Activated effector memory CD4-positive, alpha-beta T cell treated with anti-CD3 and anti-CD28 coated beads, Interleukin-2, amount 50 U/mL, for 16 hours (primary cell): ENCODE results near the gene PDPK1.

Experiments
- DNase-seq: peaks from one replicate; pipeline ENCODE4 v3.0.0-alpha.2; 2020

The PDPK1 gene

DNA sequence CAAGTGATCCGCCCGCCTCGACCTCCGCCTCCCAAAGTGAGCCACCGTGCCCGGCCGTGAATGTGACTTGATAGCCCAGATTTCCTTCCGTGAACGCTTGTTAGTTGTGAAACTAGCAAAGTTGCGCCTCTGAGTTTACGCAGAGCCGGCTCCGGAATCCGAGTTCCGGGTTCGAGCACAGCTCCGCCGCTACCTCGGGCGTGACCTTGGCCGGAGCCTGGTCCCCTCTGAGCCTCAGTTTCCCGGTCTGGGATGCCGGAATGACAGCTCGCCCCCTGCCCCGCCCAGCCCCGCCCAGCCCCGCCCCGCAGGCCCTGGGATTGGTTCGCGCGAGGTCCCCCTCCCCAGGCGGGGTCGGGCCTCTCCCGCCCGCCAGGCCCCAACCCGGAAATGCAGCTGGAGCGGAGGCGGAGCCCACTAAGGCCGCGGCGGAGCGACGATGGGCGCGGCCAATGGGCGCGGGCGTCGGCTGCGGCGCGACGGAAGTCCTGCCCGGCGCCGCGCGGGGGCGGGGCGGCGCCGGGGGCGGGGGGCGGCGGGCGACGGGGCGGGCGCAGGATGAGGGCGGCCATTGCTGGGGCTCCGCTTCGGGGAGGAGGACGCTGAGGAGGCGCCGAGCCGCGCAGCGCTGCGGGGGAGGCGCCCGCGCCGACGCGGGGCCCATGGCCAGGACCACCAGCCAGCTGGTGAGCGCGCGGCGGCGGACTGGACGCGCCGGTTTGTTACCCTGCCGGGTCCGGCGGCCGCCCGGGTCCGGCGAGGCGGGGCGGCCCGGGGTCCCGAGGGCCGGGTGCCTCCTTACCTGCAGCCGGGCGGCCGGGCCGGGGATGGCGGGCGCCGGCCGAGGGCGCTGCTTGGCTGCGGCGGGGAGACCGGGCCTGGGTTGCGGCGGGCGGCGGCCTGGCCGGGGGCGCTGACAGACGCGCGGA is at the start of gene PDPK1:
Gene PDPK1, plus strand, starts transcription at position 571 of the 929 bp plus-strand sequence. Its CDS starts 92 bp downstream, at position 663.
- DNase-seq, result peak; percentile 98

DNA sequence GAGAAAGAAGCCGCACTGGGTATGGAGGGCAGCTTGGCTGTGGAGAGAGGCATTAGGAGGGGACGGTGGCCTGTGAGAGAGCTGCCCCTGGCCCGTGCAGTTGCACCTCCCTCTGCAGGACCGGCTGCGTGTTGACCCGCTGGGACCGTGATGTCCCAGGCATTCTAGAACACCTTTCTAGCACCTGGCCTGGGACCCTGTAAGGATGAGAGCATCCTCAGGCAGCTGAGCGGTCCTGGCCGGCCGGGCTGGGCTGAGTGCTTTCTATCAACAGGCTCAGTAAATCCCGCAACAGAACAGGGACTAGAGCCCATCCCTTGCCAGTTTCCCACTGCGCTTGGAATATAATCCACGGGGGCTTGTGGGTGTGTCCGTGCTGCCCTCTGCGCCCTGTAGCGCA is 48.2 kb upstream of the PDPK1 start:
- no peak for DNase-seq

DNA sequence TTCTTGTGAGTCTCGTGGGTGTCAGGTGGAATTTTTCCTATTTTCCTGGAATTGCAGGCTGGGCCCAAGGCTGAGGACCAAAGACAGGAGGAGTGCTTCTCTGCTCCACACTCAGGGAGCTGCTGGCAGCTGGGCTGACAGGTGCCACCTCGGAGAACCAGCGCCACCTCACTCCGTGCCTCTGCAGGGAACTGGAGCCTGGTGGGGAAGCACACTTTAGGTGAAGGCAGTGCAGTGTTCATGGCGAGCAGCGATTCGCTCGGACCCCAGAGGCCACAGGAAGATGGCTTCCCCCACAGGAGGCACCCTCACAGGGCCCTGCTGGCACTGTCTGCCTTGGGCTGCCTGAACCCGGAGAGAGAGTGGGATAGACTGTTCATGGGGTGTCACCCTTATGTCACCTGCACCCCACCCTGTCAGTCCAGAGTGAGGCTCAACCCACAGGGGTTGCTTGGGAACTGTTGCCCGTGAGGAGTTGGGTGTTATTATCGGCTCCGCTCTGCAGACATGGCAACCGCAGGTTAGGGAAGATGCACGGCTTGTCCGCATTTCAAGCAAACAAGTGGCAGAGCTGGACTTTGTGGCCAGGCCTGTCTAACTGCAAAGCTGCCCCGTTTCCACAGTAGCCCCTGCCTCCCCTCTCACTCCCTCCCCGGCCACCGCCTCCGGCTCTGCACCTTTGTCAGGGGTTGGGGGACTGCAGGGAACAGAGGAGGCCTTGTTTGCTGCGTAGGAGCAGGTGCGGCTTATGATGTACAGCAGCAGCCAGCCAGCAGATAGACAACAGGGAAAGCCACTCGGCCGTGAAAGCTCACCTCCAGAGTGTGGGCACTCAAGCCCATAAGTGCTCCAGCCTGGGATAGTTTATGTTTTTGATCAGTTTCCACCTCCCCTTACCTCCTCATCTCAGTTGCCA is 47.4 kb upstream of the PDPK1 start:
- DNase-seq, result no peak

GRCh38 chr16:2492292-2492691 is 45.5 kb upstream of the PDPK1 start:
- no peak for DNase-seq

- DNase-seq, result no peak
Observed at GRCh38 chr16:2493605-2494004, 44.2 kb upstream of the PDPK1 start.

DNA sequence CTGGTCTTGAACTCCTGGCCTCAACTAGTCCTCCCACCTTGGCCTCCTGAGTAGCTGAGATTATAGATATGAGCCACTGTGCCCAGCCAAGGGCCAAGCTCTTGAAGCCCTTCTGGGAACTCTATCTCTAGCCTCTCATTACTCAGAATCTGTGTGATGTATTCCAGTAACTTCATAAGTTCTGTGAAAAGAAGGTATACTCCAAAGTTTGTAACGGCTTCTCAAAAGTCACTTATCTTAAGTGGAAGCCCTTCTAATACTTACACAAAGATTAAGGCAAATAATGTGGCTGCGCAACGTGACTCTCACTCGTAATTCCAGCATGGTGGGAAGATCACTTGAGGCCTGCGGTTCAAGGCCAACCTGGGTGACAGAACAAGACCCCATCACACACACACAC is 43.2 kb upstream of the PDPK1 start:
- no peak for DNase-seq

GRCh38 chr16:2495041-2495440 is 42.8 kb upstream of the PDPK1 start:
- DNase-seq, result no peak

- DNase-seq, result no peak
Observed at GRCh38 chr16:2496223-2497115, 41.4 kb upstream of the PDPK1 start.

GRCh38 chr16:2497116-2497630 is 40.6 kb upstream of the PDPK1 start:
- no peak for DNase-seq

- no peak for DNase-seq
Observed at GRCh38 chr16:2497695-2498484, 39.9 kb upstream of the PDPK1 start.

- no peak for DNase-seq
Observed at GRCh38 chr16:2498531-2499253, 39.1 kb upstream of the PDPK1 start.

DNA sequence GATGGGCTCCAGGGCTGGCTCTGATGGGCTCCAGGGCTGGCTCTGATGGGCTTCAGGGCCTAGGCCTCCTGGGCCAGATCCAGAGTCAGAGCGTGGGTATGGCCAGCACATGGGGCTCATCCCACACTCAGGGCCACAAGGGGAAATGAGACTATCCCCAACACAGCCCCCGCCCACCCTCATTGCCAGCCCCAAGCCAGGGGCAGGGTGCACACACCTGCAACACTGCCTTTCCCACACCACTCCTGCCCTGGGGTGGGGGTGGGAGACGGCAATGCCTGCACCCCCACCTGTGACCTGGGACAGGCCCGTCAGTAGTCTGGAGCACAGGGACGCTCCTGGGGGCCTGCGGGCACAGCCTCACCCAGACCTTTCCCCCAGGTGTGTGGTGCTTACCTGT is 38.4 kb upstream of the PDPK1 start:
- no peak for DNase-seq

DNA sequence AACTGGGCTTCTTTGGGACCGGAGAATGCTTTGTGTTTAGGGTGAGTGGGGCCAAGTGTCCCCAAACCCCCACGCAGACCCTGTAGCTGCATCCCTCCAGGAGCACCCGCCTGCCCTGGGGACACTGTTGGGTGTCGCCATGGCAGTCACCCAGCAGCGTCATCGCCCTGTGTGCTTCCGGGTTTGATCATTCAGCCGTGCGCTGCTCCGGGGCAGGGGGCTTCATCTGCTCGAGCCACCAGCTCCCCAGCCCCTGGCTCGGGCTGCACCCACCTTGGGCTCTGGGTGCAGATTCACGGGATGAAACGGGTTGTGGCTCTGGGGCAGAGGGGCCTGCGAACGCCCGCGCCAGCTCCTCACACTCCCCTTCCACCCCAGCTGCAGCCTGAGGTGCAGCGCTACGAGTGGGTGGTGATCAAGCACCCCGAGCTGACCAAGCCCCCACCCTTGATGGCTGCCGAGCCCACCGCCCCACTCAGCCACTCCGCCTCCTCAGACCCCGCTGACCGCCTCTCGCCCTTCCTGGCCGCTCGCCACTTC is 37.9 kb upstream of the PDPK1 start:
- no peak for DNase-seq

DNA sequence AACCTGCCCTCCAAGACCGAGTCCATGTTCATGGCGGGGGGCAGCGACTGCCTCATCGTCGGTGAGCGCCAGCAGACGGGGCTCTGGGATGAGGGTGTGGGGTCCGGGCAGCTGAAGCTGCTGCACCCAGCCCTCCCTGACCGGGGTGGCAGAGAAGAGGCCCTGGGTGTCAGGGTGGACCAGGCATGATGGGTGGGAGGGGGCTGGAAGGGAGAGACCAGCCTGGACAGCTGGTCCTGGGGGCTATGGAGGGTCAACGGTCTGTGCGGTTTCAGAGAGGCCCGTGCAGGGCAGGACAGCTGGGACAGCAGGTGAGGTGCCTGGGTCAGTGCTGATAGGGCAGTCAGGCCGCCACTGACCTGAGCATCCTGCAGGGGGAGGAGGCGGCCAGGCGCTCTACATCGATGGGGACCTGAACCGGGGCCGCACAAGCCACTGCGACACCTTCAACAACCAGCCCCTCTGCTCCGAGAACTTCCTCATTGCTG is 37.3 kb upstream of the PDPK1 start:
- DNase-seq, result no peak

GRCh38 chr16:2500918-2501750 is 36.7 kb upstream of the PDPK1 start:
- DNase-seq, result peak; percentile 92

- no peak for DNase-seq
Observed at GRCh38 chr16:2501946-2502895, 35.6 kb upstream of the PDPK1 start.

DNA sequence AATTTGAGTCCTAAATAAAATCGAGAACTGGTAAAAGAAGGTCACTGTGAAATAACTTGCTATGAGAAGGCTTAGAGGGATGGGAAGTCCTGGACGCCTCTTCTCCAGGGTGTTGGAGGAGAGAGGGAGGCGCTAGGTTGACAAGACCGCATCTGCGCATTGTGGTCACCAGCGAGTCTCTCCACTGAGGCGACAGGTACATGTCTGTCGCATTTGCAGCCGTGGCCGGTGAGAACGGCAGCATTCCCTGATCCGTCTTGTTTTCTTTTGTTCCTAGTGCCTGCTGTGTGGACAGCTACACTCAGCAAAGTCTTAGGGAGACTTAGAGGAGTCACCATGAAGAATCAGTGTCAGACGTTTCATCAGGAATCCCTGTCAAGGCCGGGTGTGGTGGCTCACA is 32.1 kb upstream of the PDPK1 start:
- no peak for DNase-seq

DNA sequence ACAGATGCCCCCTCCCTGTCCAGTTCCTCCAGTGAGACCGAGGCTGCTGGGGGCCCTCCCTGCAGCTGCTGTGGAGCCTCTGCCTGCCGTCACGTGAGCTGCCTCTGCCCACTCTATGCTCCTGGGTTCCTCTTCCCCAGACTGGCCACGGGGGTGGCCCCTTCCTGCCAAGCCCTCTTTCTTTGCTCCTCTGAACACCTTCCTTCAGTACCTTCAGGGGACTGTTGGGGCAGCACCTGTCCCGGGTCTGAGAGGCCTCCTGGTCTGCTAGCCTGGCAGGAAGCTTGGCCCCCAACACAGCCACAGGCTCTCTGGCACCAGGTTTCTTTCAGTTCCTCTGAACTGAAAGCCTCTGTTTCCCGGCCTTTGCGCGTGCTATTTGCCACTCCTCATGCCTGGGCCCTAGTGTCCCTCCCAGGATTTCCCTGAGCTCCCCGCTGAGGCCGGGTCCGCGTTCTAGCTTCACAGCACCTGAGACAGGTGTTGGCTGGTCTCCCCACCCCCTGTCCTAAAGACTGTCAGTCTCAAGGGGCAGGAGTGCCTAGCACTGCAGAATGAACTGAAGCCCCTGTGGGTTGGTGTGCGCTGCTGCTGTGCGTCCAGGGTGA is 30.7 kb upstream of the PDPK1 start:
- no peak for DNase-seq
